Ishikawa (cell line): ENCODE results near the gene PLPPR5.

Experiments used
- CEBPB ChIP-seq: IDR thresholded peaks from 2 replicates; pipeline ENCODE4 v1.6.1; 2012
- CREB1 ChIP-seq: IDR thresholded peaks from 2 replicates; pipeline ENCODE4 v1.6.1; 2012; ENCODE audit warnings: low read depth
- EGR1 ChIP-seq: IDR thresholded peaks from 2 replicates; pipeline ENCODE4 v1.6.1; 2012
- EP300 ChIP-seq: IDR thresholded peaks from 2 replicates; pipeline ENCODE4 v1.6.1; 2012; ENCODE audit warnings: borderline replicate concordance
- FOXM1 ChIP-seq: IDR thresholded peaks from 2 replicates; pipeline ENCODE4 v1.6.1; 2012; ENCODE audit warnings: low read depth, borderline replicate concordance
- NFIC ChIP-seq: IDR thresholded peaks from 2 replicates; pipeline ENCODE4 v1.6.1; 2012
- RAD21 ChIP-seq: IDR thresholded peaks from 2 replicates; pipeline ENCODE4 v1.6.1; 2012; ENCODE audit warnings: low read depth
- TAF1 ChIP-seq: IDR thresholded peaks from 2 replicates; pipeline ENCODE4 v1.6.1; 2012; ENCODE audit warnings: low read depth, mild to moderate bottlenecking
- TCF12 ChIP-seq: IDR thresholded peaks from 2 replicates; pipeline ENCODE4 v1.6.1; 2012; ENCODE audit warnings: low read depth
- TEAD4 ChIP-seq: IDR thresholded peaks from 2 replicates; pipeline ENCODE4 v1.6.1; 2012
- YY1 ChIP-seq: IDR thresholded peaks from 2 replicates; pipeline ENCODE4 v1.6.1; 2012; ENCODE audit warnings: low read depth
- ZBTB7A ChIP-seq: IDR thresholded peaks from 2 replicates; pipeline ENCODE4 v1.6.1; 2012; ENCODE audit warnings: low read depth
- TF ChIP-seq, protein P1 (sequence below): IDR thresholded peaks from 2 replicates; pipeline ENCODE4 v1.6.1; 2012
- TF ChIP-seq, protein P2 (sequence below): IDR thresholded peaks from 2 replicates; pipeline ENCODE4 v1.6.1; 2012
- TF ChIP-seq, protein P3 (sequence below): IDR thresholded peaks from 2 replicates; pipeline ENCODE4 v1.6.1; 2012; ENCODE audit warnings: low read depth, mild to moderate bottlenecking

The PLPPR5 gene

DNA sequence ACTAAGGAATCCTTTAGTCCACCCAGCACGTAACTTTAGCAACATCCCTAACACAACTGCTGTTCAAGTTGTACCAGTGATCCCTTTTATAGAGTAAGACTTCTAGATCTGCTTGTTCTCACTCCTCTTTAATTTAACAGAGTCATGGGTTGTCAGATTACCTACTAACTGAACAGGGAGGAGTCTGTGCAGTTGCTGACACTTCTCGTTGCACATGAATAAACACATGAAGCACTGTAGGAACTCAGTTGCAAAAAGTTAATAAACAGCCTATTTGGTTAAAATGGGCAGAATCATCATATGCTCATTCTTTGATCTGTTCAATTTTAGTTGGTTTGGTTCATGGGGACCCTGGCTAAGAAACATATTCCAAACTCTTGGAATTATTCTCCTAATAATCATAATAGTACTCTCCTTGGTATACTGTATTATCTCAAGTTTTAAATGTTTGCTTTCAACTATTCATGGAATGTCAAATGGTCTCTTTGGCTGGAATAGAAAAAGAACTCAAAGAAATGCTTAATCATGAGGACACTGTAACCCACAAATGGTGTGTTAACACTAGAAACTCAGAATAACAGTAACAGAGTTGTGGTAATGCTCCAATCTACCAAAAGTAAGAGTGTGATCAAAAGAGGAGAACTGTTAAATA lies 15.6 kb downstream of the PLPPR5 start:
- TF ChIP-seq ZBTB7A (no peak), TEAD4 (no peak), FOXM1 (no peak), EP300 (no peak), RAD21 (no peak), CREB1 (no peak), NFIC (no peak), TCF12 (no peak), TAF1 (no peak), EGR1 (no peak), YY1 (no peak)
- TF ChIP-seq, protein P1, sequence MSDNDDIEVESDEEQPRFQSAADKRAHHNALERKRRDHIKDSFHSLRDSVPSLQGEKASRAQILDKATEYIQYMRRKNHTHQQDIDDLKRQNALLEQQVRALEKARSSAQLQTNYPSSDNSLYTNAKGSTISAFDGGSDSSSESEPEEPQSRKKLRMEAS, result no peak
- TF ChIP-seq, protein P2, sequence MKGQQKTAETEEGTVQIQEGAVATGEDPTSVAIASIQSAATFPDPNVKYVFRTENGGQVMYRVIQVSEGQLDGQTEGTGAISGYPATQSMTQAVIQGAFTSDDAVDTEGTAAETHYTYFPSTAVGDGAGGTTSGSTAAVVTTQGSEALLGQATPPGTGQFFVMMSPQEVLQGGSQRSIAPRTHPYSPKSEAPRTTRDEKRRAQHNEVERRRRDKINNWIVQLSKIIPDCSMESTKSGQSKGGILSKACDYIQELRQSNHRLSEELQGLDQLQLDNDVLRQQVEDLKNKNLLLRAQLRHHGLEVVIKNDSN, result no peak
- TF ChIP-seq, protein P3, sequence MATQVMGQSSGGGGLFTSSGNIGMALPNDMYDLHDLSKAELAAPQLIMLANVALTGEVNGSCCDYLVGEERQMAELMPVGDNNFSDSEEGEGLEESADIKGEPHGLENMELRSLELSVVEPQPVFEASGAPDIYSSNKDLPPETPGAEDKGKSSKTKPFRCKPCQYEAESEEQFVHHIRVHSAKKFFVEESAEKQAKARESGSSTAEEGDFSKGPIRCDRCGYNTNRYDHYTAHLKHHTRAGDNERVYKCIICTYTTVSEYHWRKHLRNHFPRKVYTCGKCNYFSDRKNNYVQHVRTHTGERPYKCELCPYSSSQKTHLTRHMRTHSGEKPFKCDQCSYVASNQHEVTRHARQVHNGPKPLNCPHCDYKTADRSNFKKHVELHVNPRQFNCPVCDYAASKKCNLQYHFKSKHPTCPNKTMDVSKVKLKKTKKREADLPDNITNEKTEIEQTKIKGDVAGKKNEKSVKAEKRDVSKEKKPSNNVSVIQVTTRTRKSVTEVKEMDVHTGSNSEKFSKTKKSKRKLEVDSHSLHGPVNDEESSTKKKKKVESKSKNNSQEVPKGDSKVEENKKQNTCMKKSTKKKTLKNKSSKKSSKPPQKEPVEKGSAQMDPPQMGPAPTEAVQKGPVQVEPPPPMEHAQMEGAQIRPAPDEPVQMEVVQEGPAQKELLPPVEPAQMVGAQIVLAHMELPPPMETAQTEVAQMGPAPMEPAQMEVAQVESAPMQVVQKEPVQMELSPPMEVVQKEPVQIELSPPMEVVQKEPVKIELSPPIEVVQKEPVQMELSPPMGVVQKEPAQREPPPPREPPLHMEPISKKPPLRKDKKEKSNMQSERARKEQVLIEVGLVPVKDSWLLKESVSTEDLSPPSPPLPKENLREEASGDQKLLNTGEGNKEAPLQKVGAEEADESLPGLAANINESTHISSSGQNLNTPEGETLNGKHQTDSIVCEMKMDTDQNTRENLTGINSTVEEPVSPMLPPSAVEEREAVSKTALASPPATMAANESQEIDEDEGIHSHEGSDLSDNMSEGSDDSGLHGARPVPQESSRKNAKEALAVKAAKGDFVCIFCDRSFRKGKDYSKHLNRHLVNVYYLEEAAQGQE, result no peak

DNA sequence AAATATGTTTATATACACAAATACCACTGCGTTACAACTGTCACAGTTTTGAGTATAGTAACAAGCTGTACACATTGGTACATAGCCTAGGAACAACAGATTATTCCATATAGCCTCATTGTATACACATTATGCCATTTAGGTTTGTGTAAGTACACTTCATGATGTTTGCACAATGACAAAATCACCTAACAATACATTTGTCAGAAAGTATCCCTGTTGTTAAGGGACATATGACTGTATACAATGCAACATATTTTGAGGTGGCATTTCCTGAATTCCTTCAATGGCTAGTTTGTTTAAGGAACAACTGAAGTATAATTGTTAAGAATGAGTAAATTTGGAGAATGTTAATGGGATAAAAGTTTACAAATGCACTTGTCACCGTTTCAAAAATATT lies 19.0 kb downstream of the PLPPR5 start:
- TF ChIP-seq, protein P2, result no peak
- TF ChIP-seq CEBPB (no peak), EP300 (no peak), YY1 (no peak), NFIC (no peak), RAD21 (no peak), EGR1 (no peak), FOXM1 (no peak), CREB1 (no peak), TEAD4 (no peak), TCF12 (no peak), ZBTB7A (no peak)
- TF ChIP-seq, protein P3, result no peak
- TF ChIP-seq, protein P1, result no peak

DNA sequence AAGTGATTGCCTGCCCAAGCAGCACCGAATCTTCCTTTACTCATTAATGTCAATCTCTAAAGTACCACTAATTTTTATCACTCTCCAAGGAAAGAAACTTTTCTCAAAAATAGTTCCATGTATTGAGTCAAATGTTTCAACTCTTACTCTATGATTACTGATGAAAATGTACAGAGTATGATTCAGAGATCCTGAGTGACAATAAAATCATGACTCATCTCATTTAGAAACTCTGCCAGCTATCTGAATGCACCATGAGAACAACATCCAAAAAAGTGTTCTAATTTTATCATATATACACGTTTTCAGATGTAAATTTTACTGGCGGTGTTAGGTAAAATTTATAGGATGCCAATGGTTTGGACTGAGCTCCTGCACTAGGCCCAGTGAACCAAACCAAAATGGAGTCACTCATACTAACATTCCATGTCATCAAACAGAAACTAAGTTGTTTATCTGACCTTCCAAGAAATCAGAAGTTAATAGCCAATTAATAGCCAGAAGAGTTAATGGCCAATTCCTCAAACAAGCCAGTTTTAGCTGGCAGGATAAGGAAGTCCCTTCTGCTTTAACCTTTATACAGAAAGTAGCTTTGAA lies 22.6 kb downstream of the PLPPR5 start:
- TF ChIP-seq CREB1 (no peak), TCF12 (no peak), TAF1 (no peak), CEBPB (no peak), YY1 (no peak), EP300 (no peak), NFIC (no peak), EGR1 (no peak), TEAD4 (no peak), RAD21 (no peak), FOXM1 (no peak), ZBTB7A (no peak)
- TF ChIP-seq, protein P1, result no peak
- TF ChIP-seq, protein P2, result no peak
- TF ChIP-seq, protein P3, result no peak

DNA sequence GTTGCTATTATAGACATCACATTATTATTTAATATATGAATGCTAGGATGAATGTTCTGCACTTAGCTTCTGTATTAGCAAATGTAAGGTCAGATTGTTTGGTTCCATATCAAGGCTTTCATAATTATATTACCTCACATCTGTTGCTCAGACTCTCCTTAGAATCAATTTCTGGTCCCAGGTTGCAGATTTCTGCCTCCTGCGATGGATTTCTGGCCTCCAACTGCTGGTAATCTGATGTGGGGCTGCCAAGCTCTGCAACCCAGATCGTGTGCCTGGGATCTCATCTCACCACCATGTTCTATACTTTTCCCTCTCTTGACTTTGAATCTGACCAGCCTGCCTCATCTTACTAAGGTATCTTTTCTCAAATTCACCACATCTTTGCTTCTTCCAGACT lies 25.2 kb downstream of the PLPPR5 start:
- TF ChIP-seq YY1, result no peak
- no peak for TF ChIP-seq CEBPB
- no peak for TF ChIP-seq ZBTB7A
- no peak for TF ChIP-seq CREB1
- TF ChIP-seq RAD21, result no peak
- no peak for TF ChIP-seq TEAD4
- TF ChIP-seq, protein P2, result no peak
